Adrenal gland (tissue), 12 donors: Measurements from ENCODE around the gene P2RY8. TPM values are rescaled to one million over a fixed set of nuclear protein-coding genes. Genes with fewer than 3 reads are reported as not detected.
A peak's percentile ranks its signal among the peaks of the same experiment; 100 is the strongest.

Experiments
- DNase-seq, 7 donors: peaks; one replicate each; pipeline ENCODE4 v3.0.0-alpha.2; 2019 to 2020
- H3K27ac ChIP-seq, 5 donors: fragments of 200-600 bp; sonication (generic) in 4 of 5; 1 replicate in 3 of 5; 2 replicates in 2 of 5; pipeline versions ENCODE4 v1.5.1 to v1.8.0; 2016 to 2020; ENCODE audit warnings: mild to moderate bottlenecking in 1 of 5
- H3K27me3 ChIP-seq: fragments of 200-600 bp; 2 replicates; pipeline ENCODE4 v1.8.0; 2021
- H3K36me3 ChIP-seq, 2 donors: fragments of 200-600 bp; replicated peaks in 1 of 2; 1 replicate in 1 of 2; 2 replicates in 1 of 2; pipeline versions ENCODE4 v1.5.1 to v1.8.0; 2018 to 2022
- H3K4me1 ChIP-seq, 2 donors: fragments of 200-600 bp; replicated peaks in 1 of 2; 1 replicate in 1 of 2; 2 replicates in 1 of 2; pipeline versions ENCODE4 v1.5.1 to v1.8.0; 2018 to 2021
- H3K4me3 ChIP-seq, 4 donors: fragments of 200-600 bp; sonication (generic) in 3 of 4; one replicate each; pipeline ENCODE4 v1.5.1; 2016 to 2018
- H3K9me3 ChIP-seq, 3 donors: fragments of 200-600 bp; sonication (generic) in 1 of 3; replicated peaks in 1 of 3; 1 replicate in 2 of 3; 2 replicates in 1 of 3; pipeline versions ENCODE4 v1.5.1 to v1.8.0; 2016 to 2021
- CTCF ChIP-seq, 6 experiments: fragments of 450-650 bp in 4 of 6; fragments of 200-600 bp in 2 of 6; sonication (generic) in 1 of 6; IDR thresholded peaks; 1 replicate in 5 of 6; 2 replicates in 1 of 6; pipeline versions ENCODE4 v1.5.1 to v1.8.0; 2016 to 2021; ENCODE audit warnings: antibody characterized with exemption in 6 of 6, mild to moderate bottlenecking in 2 of 6, moderate library complexity in 1 of 6
- POLR2A ChIP-seq, 2 donors: fragments of 450-650 bp; IDR thresholded peaks; one replicate each; pipeline ENCODE4 v1.6.1; 2017; ENCODE audit warnings: antibody characterized with exemption in 2 of 2, mild to moderate bottlenecking in 2 of 2, moderate library complexity in 1 of 2
- WGBS, 4 donors: extraction: QIAGEN DNeasy Blood & Tissue Kit in 2 of 4; methylation state at CpG; one replicate each; pipeline versions ENCODE4 v1.1.5 to v1.1.7; 2013 to 2017; 5-methylcytosine and 5-hydroxymethylcytosine counted together
- intact Hi-C, 2 donors: fragments of 100-400 bp; cut with DNase I; formaldehyde crosslinking; loops; one replicate each; pipeline versions ENCODE4 v1.14.1 to v1.15.0; 2022 to 2023
- polyA plus RNA-seq, 3 donors: library from polyadenylated mRNA; stranded (reverse); fragments of 200-250 nt in 2 of 3; fragments of 350-450 nt in 1 of 3; fragmentation: Illumina TruSeq in 1 of 3; extraction: RNeasy Lipid Tissue Mini Kit (QIAGEN cat#74804) in 1 of 3; gene quantifications; one replicate each; pipeline ENCODE4 v1.2.3, GENCODE V29; 2013 to 2014
- total RNA-seq, 9 donors: library from RNA; depleted of rRNA in 4 of 9; stranded (reverse); fragments of >200 nt in 4 of 9; fragments of 120-200 nt in 1 of 9; fragmentation: NEBNext Ultra II Directional in 1 of 9; extraction: Animal tissue kit (Norgen Biotek cat#: 25700) in 1 of 9; gene quantifications; one replicate each; pipeline versions ENCODE4 v1.1.0 to v1.2.4, GENCODE V29; 2013 to 2023
- donor health status: healthy with polysubstance abuse.
- donor health status: Bipolar disorder and iron deficiency.
- donor health status: DM: yes; HTN: yes; CAD: no.
- donor health status: DM: no; HTN: no; CAD: no.
- donor health status: DM: no; HTN: no; CAD: no.
- donor health status: DM: yes; HTN: yes; CAD: no.

Gene P2RY8
- total and polyA plus RNA-seq, 12 donors: 1.9 to 13.4 (median 6.0) TPM

DNA sequence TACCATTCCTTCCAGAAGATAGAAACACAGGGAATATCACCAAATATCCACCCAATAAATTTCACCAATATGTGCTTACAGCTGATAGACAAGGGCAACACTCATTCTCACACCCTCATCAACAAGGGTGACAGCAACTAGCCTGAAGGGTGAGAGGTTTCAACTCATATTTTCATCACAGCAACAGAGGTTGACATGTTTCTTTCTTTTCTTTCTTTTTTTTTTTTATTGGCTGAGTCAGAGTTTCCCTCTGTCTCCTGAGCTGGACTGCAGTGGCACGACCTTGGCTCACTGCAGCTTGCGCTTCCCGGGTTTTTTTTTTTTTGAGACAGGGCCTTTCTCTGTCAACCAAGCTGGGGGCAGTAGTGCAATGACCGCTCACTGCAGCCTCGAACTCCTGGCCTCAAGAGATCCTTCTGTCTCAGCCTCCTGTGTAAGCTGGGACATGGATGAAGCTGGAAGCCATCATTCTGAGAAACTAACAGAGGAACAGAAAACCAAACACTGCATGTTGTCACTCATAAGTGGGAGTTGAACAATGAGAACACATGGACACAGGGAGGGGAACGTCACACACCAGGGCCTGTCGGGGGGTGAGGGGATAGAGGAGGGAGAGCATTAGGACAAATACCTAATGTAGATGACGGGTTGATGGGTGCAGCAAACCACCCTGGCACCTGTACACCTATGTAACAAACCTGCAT, 56.8 kb downstream of the P2RY8 start:
- Histone ChIP-seq H3K9me3 (no peaks in the 10 kb centered on the region), H3K27me3 (no peaks in the 10 kb centered on the region), H3K36me3 (no peaks in the 10 kb centered on the region), H3K4me1 (no peaks in the 10 kb centered on the region), H3K4me3 (no peak overlapping the region), H3K27ac (no peak overlapping the region)
- intact Hi-C loops: no loop called here
- peak in 3 of 7 donors; percentile 25 to 50 (median 40) for DNase-seq
- TF ChIP-seq POLR2A (IDR thresholded peaks at IDR 0.05) (no peak), CTCF (IDR thresholded peaks at IDR 0.05) (no peak)
- WGBS, 4 donors: 51 to 57% (median 55%) methylated on average over 8 of the region's 8 CpGs

DNA sequence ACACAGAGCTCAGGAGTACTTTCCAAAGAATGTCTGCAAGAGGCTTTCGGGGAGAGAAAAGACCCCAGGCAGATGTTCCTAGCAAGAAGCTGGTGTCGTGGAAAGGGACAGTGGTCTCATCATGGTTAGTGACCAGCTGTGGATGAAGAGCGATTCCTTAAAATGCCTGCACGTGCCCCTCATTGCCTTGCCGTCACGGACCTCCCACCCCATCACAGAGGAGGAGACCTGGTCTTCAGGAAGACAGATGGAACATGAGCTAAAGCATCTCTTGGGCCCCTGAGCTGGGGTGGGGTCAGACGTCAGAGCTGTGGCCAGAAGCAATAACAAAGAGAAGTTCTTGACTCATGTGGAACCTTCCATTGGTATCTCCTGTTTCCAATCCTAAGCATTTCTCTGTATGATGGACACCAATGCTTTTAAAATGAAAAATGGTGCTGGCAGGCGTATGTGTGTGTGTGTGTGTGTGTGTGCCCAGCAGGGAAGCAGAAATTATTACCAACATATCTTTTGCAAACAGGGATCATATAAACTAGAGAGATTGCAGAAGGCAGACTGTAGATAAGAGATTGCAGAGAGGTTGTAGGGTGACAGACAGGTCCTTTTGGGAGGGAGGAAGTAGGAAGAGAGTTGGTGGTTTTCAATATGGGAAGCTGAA, 59.1 kb downstream of the P2RY8 start:
- H3K27ac ChIP-seq: no peak overlapping the region
- DNase-seq: peak in 1 of 7 donors; percentile 11
- H3K36me3 ChIP-seq: no peaks in the 10 kb centered on the region
- TF ChIP-seq POLR2A (IDR thresholded peaks at IDR 0.05) (no peak), CTCF (IDR thresholded peaks at IDR 0.05) (no peak)
- no peaks in the 10 kb centered on the region for H3K9me3 ChIP-seq
- no peaks in the 10 kb centered on the region for H3K4me1 ChIP-seq
- H3K4me3 ChIP-seq: no peak overlapping the region
- 68 to 88% (median 76%) methylated on average over 7 to 8 of the region's 8 CpGs for WGBS, 4 donors
- intact Hi-C loops: no loop called here
- H3K27me3 ChIP-seq: no peaks in the 10 kb centered on the region

- TF ChIP-seq POLR2A (IDR thresholded peaks at IDR 0.05): no peak
- TF ChIP-seq CTCF (IDR thresholded peaks at IDR 0.05): no peak
- intact Hi-C loops: no loop called here
- 52 to 94% (median 74%) methylated on average over 3 of the region's 3 CpGs for WGBS, 4 donors
Measured at GRCh38 chrX:1477229-1477628, 59.8 kb downstream of the P2RY8 start.

GRCh38 chrX:1476682-1477081, 60.3 kb downstream of the P2RY8 start:
- TF ChIP-seq POLR2A (IDR thresholded peaks at IDR 0.05): no peak
- TF ChIP-seq CTCF (IDR thresholded peaks at IDR 0.05): no peak
- Histone ChIP-seq H3K27me3 (no peaks in the 10 kb centered on the region), H3K36me3 (no peaks in the 10 kb centered on the region), H3K4me1 (no peaks in the 10 kb centered on the region), H3K9me3 (no peaks in the 10 kb centered on the region), H3K27ac (no peak overlapping the region), H3K4me3 (no peak overlapping the region)
- whole genome bisulfite sequencing, 4 donors: 90 to 98% (median 96%) methylated on average over 4 to 5 of the region's 5 CpGs
- intact Hi-C loops: no loop called here
- peak in 1 of 7 donors; percentile 3 for DNase-seq

More at GRCh38 chrX:1477229-1477628, 59.8 kb downstream of the P2RY8 start:
- no peaks in the 10 kb centered on the region for H3K4me1 ChIP-seq
- no peak overlapping the region for H3K4me3 ChIP-seq
- no peaks in the 10 kb centered on the region for H3K36me3 ChIP-seq
- no peak for DNase-seq
- no peaks in the 10 kb centered on the region for H3K27me3 ChIP-seq
- no peaks in the 10 kb centered on the region for H3K9me3 ChIP-seq
- H3K27ac ChIP-seq: no peak overlapping the region
